Activated T-helper 2 cell treated with anti-CD3 and anti-CD28 coated beads, Interferon-gamma antibody, Interleukin-2, Interleukin-4, amounts not matched to agents 10 μg/mL and 5 μg/mL and 100 μg/mL, durations not matched to agents 14 hours and 24 hours and 36 hours (primary cell): Measurements from ENCODE around the gene PARD6G. TPM values are rescaled to one million over a fixed set of nuclear protein-coding genes. Genes with fewer than 3 reads are reported as not detected.

Experiments used
- total RNA-seq: library from RNA; stranded (reverse); gene quantifications from 2 replicates; pipeline ENCODE4 v1.2.3, GENCODE V29; 2022

The PARD6G gene
- total RNA-seq, 1 donor from 2014 or later, result 0.21 TPM

Other genes with a start within 250 kb of the PARD6G start
- gene RBFA, start 213.1 kb downstream of the PARD6G start, total RNA-seq, result 48.4 and 49.4 TPM in 2 replicates
- gene ADNP2, start 138.3 kb downstream of the PARD6G start, total RNA-seq, result 28.1 and 28.9 TPM in 2 replicates